Measurements from ENCODE around the gene MYBPH. TPM values are rescaled to one million over a fixed set of nuclear protein-coding genes. Genes with fewer than 3 reads are reported as not detected.
A peak's percentile ranks its signal among the peaks of the same experiment; 100 is the strongest.

MYBPH gene
- total RNA-seq, 1 donor from 2014 or later = not detected

DNA sequence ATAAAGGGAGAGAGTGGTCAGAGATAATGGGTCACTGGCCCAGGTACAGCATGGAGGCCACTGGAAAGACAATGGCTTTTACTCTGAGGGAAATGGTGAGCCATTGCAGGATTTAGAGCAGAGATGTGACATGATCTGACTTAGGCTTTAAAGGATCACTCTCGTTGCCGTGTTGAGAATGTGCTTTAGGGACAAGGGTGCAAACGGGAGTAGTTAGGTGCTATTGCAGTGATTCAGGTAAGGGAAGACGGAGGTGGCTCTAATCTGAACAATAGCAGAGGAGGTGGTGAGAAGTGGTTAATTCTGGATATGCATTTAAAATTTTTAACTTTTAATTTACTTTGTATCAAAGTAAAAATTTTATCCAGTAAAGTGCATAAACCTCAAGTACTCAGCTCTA, 38.3 kb downstream of the MYBPH start:
- Histone ChIP-seq H3K4me3 (ENCODE audit: low read depth, low read length) (no peak overlapping the region), H3K36me3 (ENCODE audit: control insufficient read depth, insufficient read depth, low read length) (no peaks in the 10 kb centered on the region), H3K27me3 (ENCODE audit: control insufficient read depth, insufficient read depth, low read length) (no peaks in the 10 kb centered on the region)
- no peak for DNase-seq (ENCODE audit: low read depth)
- TF ChIP-seq, protein P1, sequence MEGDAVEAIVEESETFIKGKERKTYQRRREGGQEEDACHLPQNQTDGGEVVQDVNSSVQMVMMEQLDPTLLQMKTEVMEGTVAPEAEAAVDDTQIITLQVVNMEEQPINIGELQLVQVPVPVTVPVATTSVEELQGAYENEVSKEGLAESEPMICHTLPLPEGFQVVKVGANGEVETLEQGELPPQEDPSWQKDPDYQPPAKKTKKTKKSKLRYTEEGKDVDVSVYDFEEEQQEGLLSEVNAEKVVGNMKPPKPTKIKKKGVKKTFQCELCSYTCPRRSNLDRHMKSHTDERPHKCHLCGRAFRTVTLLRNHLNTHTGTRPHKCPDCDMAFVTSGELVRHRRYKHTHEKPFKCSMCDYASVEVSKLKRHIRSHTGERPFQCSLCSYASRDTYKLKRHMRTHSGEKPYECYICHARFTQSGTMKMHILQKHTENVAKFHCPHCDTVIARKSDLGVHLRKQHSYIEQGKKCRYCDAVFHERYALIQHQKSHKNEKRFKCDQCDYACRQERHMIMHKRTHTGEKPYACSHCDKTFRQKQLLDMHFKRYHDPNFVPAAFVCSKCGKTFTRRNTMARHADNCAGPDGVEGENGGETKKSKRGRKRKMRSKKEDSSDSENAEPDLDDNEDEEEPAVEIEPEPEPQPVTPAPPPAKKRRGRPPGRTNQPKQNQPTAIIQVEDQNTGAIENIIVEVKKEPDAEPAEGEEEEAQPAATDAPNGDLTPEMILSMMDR (IDR thresholded peaks at IDR 0.05; ENCODE audit: insufficient read depth, low read length, poor library complexity, severe bottlenecking) = no peak

DNA sequence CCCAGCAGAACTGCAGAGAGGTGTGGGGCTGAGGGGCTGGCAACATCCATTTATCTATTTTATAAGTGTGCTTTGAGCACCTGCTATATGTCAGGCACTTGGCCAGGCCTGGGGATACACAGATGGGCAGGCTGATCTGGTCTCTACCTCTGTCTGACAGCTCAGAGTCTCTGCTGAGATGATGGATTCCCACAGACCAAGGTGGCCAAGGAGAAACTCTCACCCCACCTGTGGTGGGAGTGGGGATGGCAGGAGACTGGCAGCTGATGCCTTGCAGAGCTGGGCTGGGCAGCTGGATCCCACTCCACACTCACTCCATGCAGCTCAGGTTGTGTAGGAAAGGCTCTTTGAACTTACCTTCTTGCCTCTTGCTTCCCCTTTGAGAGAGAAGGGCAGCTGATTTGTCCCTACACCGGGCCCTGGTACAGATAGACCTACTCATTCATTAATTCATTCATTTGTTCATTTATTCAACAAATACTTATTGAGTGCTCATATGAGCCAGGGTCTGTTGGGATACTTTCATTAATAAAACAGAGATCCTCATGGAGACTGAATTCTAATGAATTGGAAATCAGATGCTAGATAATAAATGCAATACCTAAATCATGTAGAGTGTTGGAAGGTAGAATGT, 39.1 kb downstream of the MYBPH start:
- H3K27me3 ChIP-seq (ENCODE audit: control insufficient read depth, insufficient read depth, low read length) = no peaks in the 10 kb centered on the region
- no peak for DNase-seq (ENCODE audit: low read depth)
- TF ChIP-seq, protein P1 (IDR thresholded peaks at IDR 0.05; ENCODE audit: insufficient read depth, low read length, poor library complexity, severe bottlenecking) = no peak
- no peak overlapping the region for H3K4me3 ChIP-seq (ENCODE audit: low read depth, low read length)
- no peaks in the 10 kb centered on the region for H3K36me3 ChIP-seq (ENCODE audit: control insufficient read depth, insufficient read depth, low read length)

DNA sequence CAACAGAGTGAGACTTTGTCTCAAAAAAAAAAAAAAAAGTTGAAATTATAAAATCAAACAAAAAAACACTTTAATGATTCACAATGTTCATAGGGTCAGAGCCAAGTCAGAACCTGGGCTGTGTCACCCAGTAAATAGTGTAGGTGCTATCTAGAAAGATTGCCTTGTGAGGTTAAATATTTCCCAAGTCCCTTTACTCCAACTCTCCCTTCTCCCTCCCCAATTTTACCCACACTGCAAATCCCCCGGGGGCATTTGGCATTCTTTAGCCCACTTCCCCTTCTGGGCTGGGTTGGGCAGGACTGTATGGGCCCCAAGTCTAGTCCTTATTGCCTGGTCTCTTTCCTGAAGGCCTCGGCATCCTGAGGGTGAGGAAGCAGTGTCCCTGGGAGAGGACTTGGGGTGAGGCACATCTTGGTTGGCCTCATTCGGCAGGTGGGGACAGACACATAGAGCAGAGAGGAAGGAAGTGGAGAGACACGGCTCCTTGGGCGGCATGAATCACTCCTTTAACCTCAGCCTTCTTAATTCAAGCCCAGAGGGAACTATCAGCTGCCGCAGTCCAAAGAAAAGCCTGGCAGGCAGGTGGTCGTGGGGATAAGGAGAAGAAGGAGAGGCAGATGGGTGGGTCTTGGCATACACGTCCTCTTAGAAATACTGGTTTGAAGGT, 39.9 kb downstream of the MYBPH start:
- TF ChIP-seq, protein P1 (IDR thresholded peaks at IDR 0.05; ENCODE audit: insufficient read depth, low read length, poor library complexity, severe bottlenecking) = peak; percentile 3
- H3K36me3 ChIP-seq (ENCODE audit: control insufficient read depth, insufficient read depth, low read length) = no peaks in the 10 kb centered on the region
- no peak overlapping the region for H3K4me3 ChIP-seq (ENCODE audit: low read depth, low read length)
- no peak for DNase-seq (ENCODE audit: low read depth)
- no peaks in the 10 kb centered on the region for H3K27me3 ChIP-seq (ENCODE audit: control insufficient read depth, insufficient read depth, low read length)

DNA sequence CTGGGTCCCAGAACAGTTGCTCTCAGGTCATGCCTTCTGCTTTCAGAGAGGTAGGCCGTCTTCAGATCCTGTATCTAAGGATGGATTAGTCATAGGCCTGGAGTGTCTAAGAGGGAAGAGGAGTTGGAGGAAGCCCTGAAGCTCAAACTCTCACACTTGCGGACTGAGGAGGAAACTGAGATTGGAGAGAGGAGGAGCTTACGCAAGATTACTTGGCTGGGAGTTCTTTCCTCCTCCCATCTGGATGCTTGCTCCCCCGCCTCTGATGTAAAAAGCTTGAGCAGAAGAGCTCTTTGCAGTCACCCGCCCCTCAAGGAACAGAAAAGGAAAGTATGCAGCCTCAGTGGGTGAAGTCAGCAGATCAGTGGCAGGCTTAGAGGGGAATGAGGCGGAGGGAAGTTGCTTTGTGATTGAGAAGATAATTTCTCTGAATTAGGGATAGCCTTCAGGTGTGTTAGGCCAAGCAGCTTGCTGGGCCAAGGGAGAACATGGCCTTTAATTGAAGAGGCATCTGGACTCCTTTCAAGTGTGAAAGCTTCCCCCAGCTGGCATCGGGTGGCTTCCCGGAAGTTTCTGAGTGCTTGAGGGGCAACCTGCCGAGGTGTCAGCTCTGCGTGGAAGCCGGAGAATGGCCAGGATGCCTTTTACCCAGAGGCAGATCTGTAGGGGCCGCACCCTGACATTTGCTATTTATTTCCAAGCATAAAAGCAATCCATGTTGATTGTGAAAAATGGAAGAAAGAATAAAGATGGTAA, 41.5 kb downstream of the MYBPH start:
- no peaks in the 10 kb centered on the region for H3K36me3 ChIP-seq (ENCODE audit: control insufficient read depth, insufficient read depth, low read length)
- TF ChIP-seq, protein P1 (IDR thresholded peaks at IDR 0.05; ENCODE audit: insufficient read depth, low read length, poor library complexity, severe bottlenecking) = no peak
- no peak for DNase-seq (ENCODE audit: low read depth)
- H3K4me3 ChIP-seq (ENCODE audit: low read depth, low read length) = no peak overlapping the region
- H3K27me3 ChIP-seq (ENCODE audit: control insufficient read depth, insufficient read depth, low read length) = no peaks in the 10 kb centered on the region

DNA sequence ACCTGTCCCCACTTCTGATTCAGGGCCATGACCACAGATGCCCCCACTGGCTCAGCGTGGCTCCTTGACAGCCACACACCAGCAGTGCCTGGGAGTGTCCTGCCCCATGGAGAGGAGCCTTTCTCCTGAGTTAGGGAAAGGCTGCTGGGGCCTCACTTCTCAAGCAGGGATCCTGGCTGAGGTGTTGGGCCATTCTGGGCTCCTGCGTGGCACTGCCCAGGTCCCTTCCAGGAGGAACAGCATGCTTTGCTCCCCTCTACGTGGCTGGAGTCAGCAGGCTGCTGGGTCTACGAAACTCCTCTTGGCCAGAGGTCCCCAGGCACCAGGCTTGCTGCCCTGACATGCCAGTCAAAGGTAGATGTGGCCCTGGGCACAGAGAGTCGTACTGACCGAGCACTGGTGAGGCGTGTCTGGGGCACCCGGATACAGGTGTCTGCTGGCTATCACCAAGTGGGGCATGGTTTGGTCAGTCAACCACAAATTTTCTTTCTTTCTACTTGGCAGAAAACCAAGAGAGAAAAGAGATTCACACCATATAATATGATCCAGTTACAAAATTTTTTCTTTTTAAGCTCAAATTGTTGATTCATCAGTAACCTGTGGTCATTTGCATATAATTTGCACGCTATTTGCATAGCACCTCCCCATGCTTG, 44.0 kb downstream of the MYBPH start:
- TF ChIP-seq, protein P1 (IDR thresholded peaks at IDR 0.05; ENCODE audit: insufficient read depth, low read length, poor library complexity, severe bottlenecking) = no peak
- no peak overlapping the region for H3K4me3 ChIP-seq (ENCODE audit: low read depth, low read length)
- H3K36me3 ChIP-seq (ENCODE audit: control insufficient read depth, insufficient read depth, low read length) = no peaks in the 10 kb centered on the region
- no peak for DNase-seq (ENCODE audit: low read depth)
- H3K27me3 ChIP-seq (ENCODE audit: control insufficient read depth, insufficient read depth, low read length) = no peaks in the 10 kb centered on the region

Measured in kidney epithelial cell (primary cell).